Loucy (cell line): ENCODE measurements around the gene SEC16A.

Source experiments
- H2AFZ ChIP-seq: fragments of 200-600 bp; sonication (generic); 2 replicates; pipeline ENCODE4 v1.6.0; 2016; ENCODE audit warnings: antibody characterized with exemption, mild to moderate bottlenecking, low read length, moderate library complexity
- H3F3A ChIP-seq: fragments of 200-600 bp; 2 replicates; pipeline ENCODE4 v1.6.0; 2016; ENCODE audit warnings: antibody characterized with exemption, low read depth, mild to moderate bottlenecking
- H3K27me3 ChIP-seq: fragments of 200-600 bp; sonication (generic); 2 replicates; pipeline ENCODE4 v1.6.1; 2014; ENCODE audit warnings: low read length, mild to moderate bottlenecking; ENCODE audit not compliant: insufficient read depth, poor library complexity, severe bottlenecking
- H3K36me3 ChIP-seq: fragments of 200-600 bp; sonication (generic); 2 replicates; pipeline ENCODE4 v1.6.1; 2016; ENCODE audit warnings: low read length; ENCODE audit not compliant: insufficient read depth
- H3K4me1 ChIP-seq: fragments of 200-600 bp; sonication (generic); 2 replicates; pipeline ENCODE4 v1.5.1; 2014; ENCODE audit warnings: low read length, mild to moderate bottlenecking; ENCODE audit not compliant: insufficient read depth, poor library complexity, severe bottlenecking
- H3K4me2 ChIP-seq: fragments of 200-600 bp; sonication (generic); 2 replicates; pipeline ENCODE4 v1.6.0; 2014; ENCODE audit warnings: antibody characterized with exemption, low read length, low read depth, mild to moderate bottlenecking; ENCODE audit not compliant: poor library complexity, severe bottlenecking
- H3K4me3 ChIP-seq: fragments of 200-600 bp; sonication (generic); 2 replicates; pipeline ENCODE4 v1.5.1; 2014; ENCODE audit warnings: low read length, mild to moderate bottlenecking, mixed read lengths; ENCODE audit not compliant: poor library complexity, severe bottlenecking
- H3K79me2 ChIP-seq: fragments of 200-600 bp; sonication (generic); 2 replicates; pipeline ENCODE4 v1.6.1; 2014; ENCODE audit warnings: low read length; ENCODE audit not compliant: insufficient read depth
- H3K9ac ChIP-seq: fragments of 200-600 bp; sonication (generic); 2 replicates; pipeline ENCODE4 v1.6.0; 2014; ENCODE audit warnings: mild to moderate bottlenecking, low read depth, low read length, moderate library complexity; ENCODE audit not compliant: poor library complexity, severe bottlenecking
- H3K9me2 ChIP-seq: fragments of 200-600 bp; sonication (generic); replicated peaks from 2 replicates; pipeline ENCODE4 v1.6.1; 2016; ENCODE audit warnings: low read depth, low read length, mixed read lengths
- H3K9me3 ChIP-seq: fragments of 200-600 bp; sonication (generic); 2 replicates; pipeline ENCODE4 v1.6.1; 2014; ENCODE audit warnings: mild to moderate bottlenecking, antibody characterized with exemption, low read length, low read depth; ENCODE audit not compliant: insufficient read depth
- H4K20me1 ChIP-seq: fragments of 200-600 bp; sonication (generic); 2 replicates; pipeline ENCODE4 v1.6.0; 2014; ENCODE audit warnings: antibody characterized with exemption, low read length, mild to moderate bottlenecking; ENCODE audit not compliant: insufficient read depth, poor library complexity, severe bottlenecking
- CTCF ChIP-seq: fragments of 200-600 bp; sonication (generic); conservative IDR thresholded peaks from 2 replicates; pipeline ENCODE4 v1.5.1; 2014; ENCODE audit warnings: mild to moderate bottlenecking, antibody characterized with exemption, low read length
- EZH2phosphoT487 ChIP-seq: fragments of 200-600 bp; IDR thresholded peaks from 2 replicates; pipeline ENCODE4 v1.6.1; 2018; ENCODE audit warnings: antibody characterized with exemption, mild to moderate bottlenecking, moderate library complexity, borderline replicate concordance

SEC16A gene

GRCh38 chr9:136404801-136405136, 78.1 kb downstream of the SEC16A start:
- peak overlapping the region; percentile 74 for H3K4me2 ChIP-seq
- peaks cover 6% of the 10 kb centered on the region; the same call in 1 of the 2 replicates for H3K36me3 ChIP-seq
- peaks cover 31% of the 10 kb centered on the region for H3K79me2 ChIP-seq
- H3K9me3 ChIP-seq: no peaks in the 10 kb centered on the region
- peaks cover 46% of the 10 kb centered on the region for H3K4me1 ChIP-seq
- peak overlapping the region; percentile 37 for H3K4me3 ChIP-seq
- H2AFZ ChIP-seq: no peak overlapping the region
- H3K9ac ChIP-seq: peak overlapping the region; percentile 46
- H3F3A ChIP-seq: 0 out of 2 replicates have a peak, but pooled peaks cover 4% of the 10 kb centered on the region
- peaks cover 7% of the 10 kb centered on the region for H4K20me1 ChIP-seq
- no peaks in the 10 kb centered on the region for H3K9me2 ChIP-seq
- H3K27me3 ChIP-seq: no peaks in the 10 kb centered on the region
- TF ChIP-seq CTCF (no peak), EZH2phosphoT487 (no peak)

GRCh38 chr9:136403915-136404800, 78.7 kb downstream of the SEC16A start:
- Histone ChIP-seq H3K36me3 (peaks cover 6% of the 10 kb centered on the region; the same call in 1 of the 2 replicates), H2AFZ (no peak overlapping the region)

GRCh38 chr9:136403538-136403914, 79.3 kb downstream of the SEC16A start:
- no peak overlapping the region for H2AFZ ChIP-seq
- no peaks in the 10 kb centered on the region for H3K27me3 ChIP-seq
- peak overlapping the region; percentile 37 for H3K4me3 ChIP-seq
- TF ChIP-seq CTCF (no peak), EZH2phosphoT487 (no peak)
- H4K20me1 ChIP-seq: peaks cover 14% of the 10 kb centered on the region
- H3K36me3 ChIP-seq: peaks cover 6% of the 10 kb centered on the region; the same call in 1 of the 2 replicates
- peak overlapping the region; percentile 46 for H3K9ac ChIP-seq
- no peaks in the 10 kb centered on the region for H3K9me3 ChIP-seq
- 0 out of 2 replicates have a peak, but pooled peaks cover 4% of the 10 kb centered on the region for H3F3A ChIP-seq
- peak overlapping the region; percentile 74 for H3K4me2 ChIP-seq
- peaks cover 31% of the 10 kb centered on the region for H3K79me2 ChIP-seq
- H3K4me1 ChIP-seq: peaks cover 43% of the 10 kb centered on the region
- no peaks in the 10 kb centered on the region for H3K9me2 ChIP-seq

More at GRCh38 chr9:136403915-136404800, 78.7 kb downstream of the SEC16A start:
- peaks cover 8% of the 10 kb centered on the region for H4K20me1 ChIP-seq
- peaks cover 31% of the 10 kb centered on the region for H3K79me2 ChIP-seq
- H3K4me2 ChIP-seq: peak overlapping the region; percentile 74
- H3K9me3 ChIP-seq: no peaks in the 10 kb centered on the region
- H3K4me3 ChIP-seq: peak overlapping the region; percentile 37
- H3F3A ChIP-seq: 0 out of 2 replicates have a peak, but pooled peaks cover 4% of the 10 kb centered on the region
- H3K9ac ChIP-seq: peak overlapping the region; percentile 46
- no peaks in the 10 kb centered on the region for H3K27me3 ChIP-seq
- H3K9me2 ChIP-seq: no peaks in the 10 kb centered on the region
- TF ChIP-seq CTCF (no peak), EZH2phosphoT487 (no peak)
- peaks cover 41% of the 10 kb centered on the region for H3K4me1 ChIP-seq
